GM21367 (cell line): ENCODE measurements around the gene FAAH2.
"Not testable (repeated sequence)": the region's sequence is repeated elsewhere in the genome, so short reads cannot be mapped to it uniquely, and the experiment has no call there.

Experiments
- ATAC-seq: cut with Tn5 transposase; IDR thresholded peaks from one replicate; pipeline ENCODE4 v1.9.1; 2021; ENCODE audit not compliant: unreplicated experiment

Gene FAAH2

DNA sequence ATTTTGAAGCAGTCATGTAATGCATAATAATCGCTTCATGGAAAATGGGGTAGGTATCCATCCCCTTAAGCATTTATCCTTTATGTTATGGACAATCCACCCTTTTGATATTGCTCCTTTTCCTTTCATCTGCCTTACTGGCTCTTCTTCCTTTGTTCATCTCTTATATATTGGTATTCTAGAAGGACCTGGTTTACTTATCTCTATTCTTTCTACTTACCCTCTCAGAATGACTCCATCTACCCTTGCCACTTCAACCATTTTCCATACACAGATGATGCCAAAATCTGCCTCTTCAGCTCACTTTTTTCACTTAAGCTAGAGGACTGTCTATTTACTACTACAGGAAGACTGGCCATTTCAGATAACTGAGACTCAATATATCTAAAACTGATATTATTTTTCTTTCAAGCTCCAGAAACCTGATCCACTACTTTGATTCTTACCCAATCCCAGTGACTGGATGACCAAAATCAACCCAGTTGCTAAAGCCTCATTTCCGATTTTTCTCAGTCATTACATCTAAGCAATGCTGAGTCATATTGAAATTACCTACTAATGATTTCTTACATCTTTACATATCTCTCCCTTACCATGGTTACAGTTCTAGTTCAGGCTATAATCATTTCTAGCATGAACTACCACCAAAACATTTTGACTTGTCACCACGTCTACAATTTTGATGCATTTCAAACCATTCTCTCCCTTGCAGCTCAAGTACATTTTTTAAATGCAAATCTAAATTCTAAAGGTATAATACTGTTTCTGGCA is 93.7 kb downstream of the FAAH2 start:
- ATAC-seq: no peak

DNA sequence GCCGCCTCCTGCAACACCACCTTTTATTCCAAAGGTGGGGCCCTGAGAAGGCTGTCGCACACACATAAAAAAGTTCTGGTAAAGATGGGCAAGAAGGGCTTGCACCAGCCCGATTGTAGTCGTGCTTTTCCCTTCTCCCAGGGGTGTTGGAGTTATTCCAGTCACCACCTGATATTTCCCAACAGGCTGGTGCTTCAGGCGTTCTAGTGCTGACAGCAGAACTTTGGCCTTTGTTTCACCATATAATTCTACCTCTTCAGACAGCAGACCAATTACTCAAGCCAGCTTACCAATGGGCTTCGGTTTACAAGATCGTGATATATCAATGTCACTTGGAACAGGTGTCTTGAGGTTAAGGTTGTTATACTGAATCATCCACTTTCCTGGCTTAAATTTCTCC is 107.7 kb downstream of the FAAH2 start:
- not testable (repeated sequence) for ATAC-seq

DNA sequence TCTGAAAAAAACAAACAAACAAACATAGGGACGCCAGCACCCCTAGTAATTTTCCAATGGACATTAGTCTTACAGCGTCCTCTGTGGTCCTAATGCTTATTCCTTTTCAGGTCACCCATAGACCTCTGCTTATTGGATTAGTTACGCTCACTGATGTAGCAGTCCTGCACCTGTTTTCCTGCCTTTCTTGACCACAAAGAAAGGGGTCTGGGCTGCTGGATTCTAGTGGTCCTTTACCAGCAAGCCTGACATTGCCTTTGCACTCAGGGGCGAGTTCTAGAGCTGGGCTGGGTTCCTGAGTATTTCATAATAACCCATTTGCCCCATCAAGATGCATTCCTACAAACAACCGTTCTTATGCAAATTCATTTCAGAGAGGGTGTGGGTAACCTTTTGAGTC is 116.7 kb downstream of the FAAH2 start:
- ATAC-seq: not testable (repeated sequence)

DNA sequence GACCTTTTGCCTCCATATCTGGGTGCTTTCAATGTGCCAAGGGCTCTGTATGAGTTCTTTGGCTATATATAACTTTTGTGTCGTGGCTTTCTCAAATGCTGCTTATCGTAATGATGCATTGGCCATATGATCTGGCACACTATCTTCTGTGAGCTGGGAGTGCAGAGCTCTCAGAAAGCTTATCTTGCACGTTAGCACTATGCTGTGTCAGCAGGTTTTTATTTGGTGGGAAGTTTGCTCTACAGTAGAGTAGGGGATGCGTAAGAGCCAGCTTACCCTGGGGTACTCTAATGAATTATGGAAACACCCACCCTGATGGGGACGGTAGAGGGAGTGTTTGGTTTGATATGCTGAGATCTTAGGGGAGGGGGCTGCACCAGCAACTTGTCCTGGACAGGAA is 119.6 kb downstream of the FAAH2 start:
- no peak for ATAC-seq

DNA sequence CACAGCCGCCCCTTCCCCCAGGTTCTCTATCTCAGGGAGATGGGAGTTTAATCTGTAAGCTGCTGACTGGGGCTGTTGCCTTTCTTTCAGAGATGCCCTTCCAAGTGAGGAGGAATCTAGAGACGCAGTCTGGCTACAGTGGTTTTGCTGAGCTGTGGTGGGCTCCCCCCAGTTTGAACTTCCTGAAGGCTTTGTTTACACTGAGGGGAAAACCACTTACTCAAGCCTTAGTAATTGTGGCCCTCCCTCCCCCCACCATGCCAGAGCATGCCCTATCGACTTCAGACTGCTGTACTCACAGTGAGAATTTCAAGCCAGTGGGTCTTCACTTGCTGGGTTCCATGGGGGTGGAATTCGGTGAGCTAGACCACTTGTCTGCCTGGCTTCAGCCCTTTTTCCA is 131.3 kb downstream of the FAAH2 start:
- ATAC-seq: no peak

DNA sequence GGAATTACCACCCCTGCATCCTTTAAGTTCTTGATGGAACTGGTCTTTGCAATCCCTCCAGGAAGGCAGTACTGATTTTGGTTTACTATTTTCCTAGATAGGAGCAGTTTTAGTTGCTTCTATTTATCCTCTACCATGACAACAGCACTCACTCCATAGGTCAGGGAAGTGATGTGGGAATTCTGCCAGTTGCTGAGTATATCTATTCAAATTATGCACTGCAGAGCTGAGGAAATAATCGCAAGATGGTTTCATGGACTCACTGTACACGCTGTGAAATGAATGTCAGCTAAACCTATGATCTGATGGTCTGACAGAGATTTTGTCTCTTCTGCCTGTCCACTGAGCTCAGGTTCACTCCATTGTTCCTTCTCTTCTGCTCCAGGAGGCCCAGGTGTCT is 135.8 kb downstream of the FAAH2 start:
- no peak for ATAC-seq

DNA sequence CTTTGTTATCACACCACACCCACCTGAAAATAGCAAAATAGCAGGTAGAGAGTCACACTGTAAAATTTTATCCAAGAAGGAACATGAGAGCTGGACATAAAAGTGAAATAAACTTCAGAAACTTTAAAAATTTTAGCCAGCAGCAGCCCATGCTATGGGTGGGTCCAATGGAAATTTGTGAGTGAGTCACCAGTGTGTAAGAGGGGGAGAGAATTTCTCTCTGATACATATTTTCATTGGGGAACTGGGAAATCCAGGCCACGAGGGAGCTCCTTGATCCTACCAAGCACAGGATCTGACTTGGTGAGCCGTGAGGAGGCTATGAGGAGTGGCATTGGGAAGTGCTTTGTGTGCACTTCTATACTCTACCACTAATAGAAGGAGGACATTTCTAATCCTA is 136.3 kb downstream of the FAAH2 start:
- ATAC-seq: no peak

DNA sequence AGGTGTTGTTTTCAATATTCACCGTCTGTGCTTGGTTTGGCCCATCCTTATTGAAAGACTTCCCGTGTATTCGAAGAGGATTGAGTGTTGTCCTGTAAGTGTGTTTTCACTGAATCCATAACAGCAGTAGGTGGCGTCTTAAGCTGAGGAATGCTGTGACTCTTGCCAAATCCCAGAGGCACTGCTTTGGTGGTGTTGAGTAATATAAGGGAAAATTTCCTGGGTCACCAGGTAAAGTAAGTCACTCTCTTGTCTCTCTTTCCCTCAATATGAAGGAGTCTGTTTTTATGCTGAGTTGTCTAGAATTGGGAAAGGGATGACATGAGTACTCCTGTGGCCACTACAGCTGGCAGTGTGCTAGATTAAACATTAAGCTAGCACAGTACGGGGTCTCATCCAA is 158.6 kb downstream of the FAAH2 start:
- no peak for ATAC-seq

DNA sequence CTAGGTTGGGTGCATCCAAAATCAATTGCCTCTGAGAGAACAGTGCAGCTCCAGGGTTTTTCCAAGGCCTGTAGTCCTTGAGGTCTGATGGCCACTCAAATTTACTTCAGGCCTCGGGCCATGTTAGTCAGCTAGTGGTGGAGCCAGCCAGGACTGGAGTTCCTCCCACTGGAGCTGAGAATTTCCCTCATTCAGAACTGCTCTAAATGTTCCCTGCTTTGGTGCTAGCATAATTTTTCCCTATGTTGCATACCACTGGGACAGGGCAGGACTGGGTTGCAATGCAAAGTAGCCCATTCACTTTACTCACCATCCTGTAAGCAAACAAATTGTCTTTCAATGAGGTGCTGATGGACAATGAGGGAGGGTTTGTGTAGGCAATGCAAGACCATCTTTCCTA is 159.3 kb downstream of the FAAH2 start:
- no peak for ATAC-seq

DNA sequence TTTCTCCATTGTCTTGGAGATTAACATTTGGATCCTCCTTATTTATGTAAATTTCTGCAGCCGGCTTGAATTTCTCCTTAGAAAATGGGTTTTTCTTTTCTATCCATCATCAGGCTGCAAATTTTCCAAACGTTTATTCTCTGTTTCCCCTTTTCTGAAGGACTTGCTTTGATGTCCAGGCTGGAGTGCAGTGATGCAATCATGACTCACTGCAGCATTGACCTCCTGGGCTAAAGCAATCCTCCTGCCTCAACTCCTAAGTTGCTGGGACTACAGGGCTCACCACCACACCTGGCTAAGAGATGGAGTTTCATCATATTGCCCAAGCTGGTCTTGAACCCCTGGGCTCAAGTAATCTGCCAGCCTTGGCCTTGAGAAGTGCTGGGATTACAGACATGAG is 161.3 kb downstream of the FAAH2 start:
- ATAC-seq: no peak

DNA sequence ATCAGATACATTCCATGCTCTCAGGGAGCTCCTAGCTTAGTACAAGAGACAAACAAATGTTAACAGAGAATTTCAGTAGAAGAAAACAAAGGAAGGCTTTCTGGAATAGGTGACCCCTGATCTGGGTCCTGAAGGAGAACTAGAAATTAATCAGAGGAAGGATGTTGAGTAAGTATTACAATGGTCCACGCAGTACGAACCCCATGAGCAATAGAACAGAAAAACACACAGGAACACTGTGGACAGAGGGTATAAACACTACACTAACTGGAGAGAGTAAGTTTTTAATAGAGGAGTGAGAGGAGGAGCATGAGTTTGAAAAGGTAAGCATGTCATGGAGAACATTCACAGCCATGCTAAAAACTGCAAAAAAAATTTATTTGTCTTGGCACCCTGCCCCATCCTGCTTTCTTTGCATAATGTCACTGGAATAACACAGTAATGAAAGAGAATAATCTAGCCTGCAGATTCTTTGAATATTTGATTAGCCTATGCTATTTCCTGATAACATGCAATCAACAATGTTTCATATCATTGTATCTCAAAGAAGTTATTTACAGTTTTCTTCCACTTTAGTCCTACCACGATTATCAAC is 165.0 kb downstream of the FAAH2 start:
- no peak for ATAC-seq

DNA sequence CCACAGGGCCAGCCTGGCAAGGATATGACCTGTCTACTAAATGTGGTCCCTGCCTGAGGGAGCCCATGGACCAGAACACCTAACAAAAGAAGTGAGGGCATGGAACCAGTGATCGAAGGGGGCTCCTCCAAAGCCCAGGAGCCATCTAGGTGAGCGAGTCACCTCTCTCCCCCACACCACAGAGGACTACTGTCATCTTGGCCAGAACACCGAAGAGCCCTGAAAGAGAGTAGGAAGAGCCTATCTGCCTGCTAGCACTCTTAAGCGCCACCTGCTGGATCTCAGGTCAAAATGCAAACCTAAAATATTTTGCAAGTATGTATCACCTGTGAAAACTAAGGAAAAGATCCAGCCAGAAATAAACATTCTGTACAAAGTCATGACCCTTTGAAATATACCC is 167.4 kb downstream of the FAAH2 start:
- ATAC-seq: peak; percentile 65

DNA sequence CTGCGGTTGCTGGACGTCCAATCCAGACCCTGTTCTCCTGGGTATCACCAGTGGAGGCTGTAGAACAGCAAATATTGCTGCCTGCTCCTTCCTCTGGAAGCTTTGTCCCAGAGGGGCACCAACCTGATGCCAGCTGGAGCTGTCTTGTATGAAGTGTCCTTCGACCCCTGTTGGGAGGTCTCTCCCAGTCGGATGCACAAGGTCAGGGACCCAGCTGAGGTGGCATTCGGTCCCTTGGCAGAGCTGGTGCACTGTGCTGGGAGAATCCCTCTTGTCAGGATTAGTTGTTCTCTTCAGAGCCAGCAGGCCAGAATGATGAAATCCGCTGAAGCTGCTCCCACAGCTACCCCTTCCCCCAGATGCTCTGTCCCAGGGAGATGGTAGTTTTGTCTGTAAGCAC is 195.0 kb downstream of the FAAH2 start:
- ATAC-seq: no peak

DNA sequence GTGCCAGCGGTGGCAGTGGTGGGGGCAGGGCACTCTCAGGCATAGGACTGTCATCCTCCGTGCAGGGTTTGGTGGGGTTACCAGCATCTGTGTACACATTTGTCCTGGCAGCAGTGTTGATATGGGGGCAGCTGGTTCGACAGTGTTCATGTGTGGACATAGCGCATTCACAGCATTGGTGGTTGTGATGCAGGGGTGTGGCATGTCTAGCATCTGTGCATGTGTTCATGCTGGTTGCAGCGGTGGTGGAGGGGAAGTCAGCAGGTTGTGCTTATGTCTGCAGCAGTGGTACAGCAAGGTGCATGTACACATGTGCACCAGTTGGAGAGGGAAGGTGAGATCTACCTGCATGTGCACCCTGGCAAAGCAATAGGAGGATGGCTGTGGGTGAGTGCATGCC is 230.0 kb downstream of the FAAH2 start:
- no peak for ATAC-seq

DNA sequence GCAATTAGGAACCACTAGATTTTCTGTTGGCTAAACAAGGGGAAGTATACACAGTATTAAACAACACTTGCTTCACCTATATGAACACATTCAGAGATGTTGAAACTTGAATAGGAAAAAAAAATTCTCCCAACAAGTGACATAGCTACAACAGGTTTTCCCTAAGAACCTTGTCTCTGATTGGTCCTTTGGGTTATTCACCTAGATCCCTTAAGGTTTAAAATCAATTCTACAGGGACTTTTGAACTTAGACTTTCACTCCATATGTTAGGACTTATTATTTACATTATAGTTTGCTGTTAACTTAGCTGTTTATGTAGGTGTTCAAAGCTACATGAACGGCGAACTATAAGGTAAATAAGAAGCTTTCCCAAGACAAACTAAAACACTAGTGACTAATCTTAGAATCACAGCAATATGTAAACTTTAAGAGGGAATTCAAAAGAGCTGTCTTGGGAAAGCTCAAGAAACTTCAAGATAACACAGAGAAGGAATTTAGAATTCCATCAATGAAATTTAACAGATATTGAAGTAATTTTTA is 233.1 kb downstream of the FAAH2 start:
- no peak for ATAC-seq

DNA sequence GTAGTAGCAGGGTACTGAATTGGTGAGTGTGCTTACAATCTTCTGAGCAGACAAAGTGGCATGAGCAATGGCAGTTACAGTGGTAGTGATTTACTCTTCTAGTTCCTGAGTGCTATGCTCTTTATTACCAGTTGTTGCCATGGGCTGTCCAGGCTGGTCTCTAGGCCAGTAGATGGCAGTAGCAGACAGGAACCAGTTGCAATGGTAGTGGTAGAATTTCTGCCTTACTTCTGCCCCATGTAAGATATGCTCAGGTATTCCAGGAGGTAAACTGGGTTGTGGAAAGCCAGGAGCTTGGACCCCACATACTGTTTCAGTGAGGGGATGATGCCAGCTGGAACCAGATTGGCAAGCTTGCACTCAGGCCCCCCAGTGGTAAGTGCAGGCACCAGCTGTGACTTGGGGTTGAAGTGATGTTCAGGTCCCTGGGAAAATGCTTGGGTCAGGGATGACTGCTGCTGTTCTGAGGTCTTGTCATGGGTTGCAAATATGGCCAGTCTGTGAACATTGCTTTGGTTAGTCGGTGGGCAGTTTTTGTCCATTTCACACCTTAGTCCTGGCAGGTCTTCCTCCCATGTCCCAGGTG is 242.3 kb downstream of the FAAH2 start:
- ATAC-seq: no peak
